Parathyroid adenoma (tissue), 2 donors: ENCODE data around the gene MAP3K4.

Source experiments
- H2AFZ ChIP-seq: fragments of 300-600 bp; sonication (generic); one replicate; pipeline ENCODE4 v1.7.0; 2017; ENCODE audit warnings: antibody characterized with exemption, mild to moderate bottlenecking
- H3K27ac ChIP-seq: fragments of 300-600 bp; sonication (generic); one replicate; pipeline ENCODE4 v1.7.0; 2017
- H3K27me3 ChIP-seq: fragments of 300-600 bp; sonication (generic); one replicate; pipeline ENCODE4 v1.7.0; 2017; ENCODE audit warnings: low read length; ENCODE audit not compliant: control insufficient read depth, insufficient read depth
- H3K36me3 ChIP-seq: fragments of 300-600 bp; sonication (generic); one replicate; pipeline ENCODE4 v1.7.0; 2017; ENCODE audit warnings: low read length; ENCODE audit not compliant: control insufficient read depth, insufficient read depth
- H3K4me1 ChIP-seq: fragments of 300-600 bp; sonication (generic); one replicate; pipeline ENCODE4 v1.7.0; 2017; ENCODE audit warnings: control low read depth
- H3K4me2 ChIP-seq: fragments of 300-600 bp; sonication (generic); one replicate; pipeline ENCODE4 v1.7.0; 2017; ENCODE audit warnings: low read length
- H3K4me3 ChIP-seq: fragments of 300-600 bp; sonication (generic); one replicate; pipeline ENCODE4 v1.7.0; 2017; ENCODE audit warnings: low read depth, low read length
- H3K79me2 ChIP-seq: fragments of 300-600 bp; sonication (generic); one replicate; pipeline ENCODE4 v1.7.0; 2017; ENCODE audit warnings: control low read depth
- H3K9ac ChIP-seq: fragments of 300-600 bp; sonication (generic); one replicate; pipeline ENCODE4 v1.7.0; 2017; ENCODE audit warnings: mild to moderate bottlenecking
- H3K9me3 ChIP-seq: fragments of 300-600 bp; sonication (generic); one replicate; pipeline ENCODE4 v1.7.0; 2017; ENCODE audit warnings: low read length; ENCODE audit not compliant: control insufficient read depth
- CTCF ChIP-seq: fragments of 300-600 bp; sonication (generic); IDR thresholded peaks from one replicate; pipeline ENCODE4 v1.7.0; 2017; ENCODE audit warnings: antibody characterized with exemption, mild to moderate bottlenecking
- donor health status: primary hyperparathyroidism.

Gene MAP3K4

GRCh38 chr6:161128680-161129196, 137.2 kb downstream of the MAP3K4 start:
- no peak for TF ChIP-seq CTCF
- Histone ChIP-seq H3K79me2 (peaks cover 3% of the 10 kb centered on the region), H3K4me2 (no peak overlapping the region), H3K4me1 (no peaks in the 10 kb centered on the region), H3K9ac (no peak overlapping the region), H2AFZ (no peak overlapping the region), H3K27me3 (no peaks in the 10 kb centered on the region), H3K9me3 (no peaks in the 10 kb centered on the region), H3K27ac (no peak overlapping the region), H3K4me3 (no peak overlapping the region), H3K36me3 (peaks cover under 1% of the 10 kb centered on the region)

- Histone ChIP-seq H3K4me2 (no peak overlapping the region), H3K36me3 (no peaks in the 10 kb centered on the region), H3K4me3 (no peak overlapping the region), H3K27ac (no peak overlapping the region), H3K4me1 (no peaks in the 10 kb centered on the region), H2AFZ (no peak overlapping the region), H3K9me3 (no peaks in the 10 kb centered on the region), H3K79me2 (peaks cover 3% of the 10 kb centered on the region), H3K27me3 (no peaks in the 10 kb centered on the region), H3K9ac (no peak overlapping the region)
- no peak for TF ChIP-seq CTCF
These were observed 139.0 kb downstream of the MAP3K4 start for GRCh38 chr6:161130541-161130940.

GRCh38 chr6:161130967-161131766, 139.6 kb downstream of the MAP3K4 start:
- Histone ChIP-seq H3K4me3 (no peak overlapping the region), H3K9ac (no peak overlapping the region), H2AFZ (no peak overlapping the region), H3K4me2 (no peak overlapping the region), H3K4me1 (no peaks in the 10 kb centered on the region), H3K9me3 (no peaks in the 10 kb centered on the region), H3K27ac (no peak overlapping the region), H3K79me2 (peaks cover 3% of the 10 kb centered on the region), H3K27me3 (no peaks in the 10 kb centered on the region), H3K36me3 (no peaks in the 10 kb centered on the region)
- TF ChIP-seq CTCF = no peak

- Histone ChIP-seq H2AFZ (no peak overlapping the region), H3K27me3 (no peaks in the 10 kb centered on the region), H3K4me1 (no peaks in the 10 kb centered on the region)
These were observed 140.8 kb downstream of the MAP3K4 start for GRCh38 chr6:161132384-161132783.

More at GRCh38 chr6:161132384-161132783, 140.8 kb downstream of the MAP3K4 start:
- Histone ChIP-seq H3K9ac (no peak overlapping the region), H3K9me3 (no peaks in the 10 kb centered on the region), H3K4me2 (no peak overlapping the region), H3K36me3 (no peaks in the 10 kb centered on the region), H3K27ac (no peak overlapping the region), H3K79me2 (no peaks in the 10 kb centered on the region), H3K4me3 (no peak overlapping the region)
- TF ChIP-seq CTCF = no peak
